Activated CD8-positive, alpha-beta memory T cell treated with anti-CD3 and anti-CD28 coated beads, Interleukin-2, amount 10 ng/mL, durations not matched to agents 7 days and 5 days (primary cell): ENCODE measurements around the gene TM4SF1. TPM values are rescaled to one million over a fixed set of nuclear protein-coding genes. Genes with fewer than 3 reads are reported as not detected.
"Not testable (repeated sequence)": the region's sequence is repeated elsewhere in the genome, so short reads cannot be mapped to it uniquely, and the experiment has no call there.

Source experiments
- ATAC-seq: fragments of 150-1000 bp; cut with Tn5 transposase; one replicate; pipeline ENCODE4 v1.10.0; 2021; ENCODE audit warnings: moderate library complexity
- CTCF ChIA-PET: fragments of 350-600 bp; sonication (Branson Sonifier 250); formaldehyde crosslinking; loops from one replicate; lab custom pipeline; 2021; ENCODE audit warnings: antibody characterized with exemption; lab: Charles Lee
- DNase-seq: peaks from one replicate; pipeline ENCODE4 v3.0.0-alpha.2; 2020
- H3K27ac Mint-ChIP-seq: one replicate; pipeline ENCODE4 v1.8.0; 2021; ENCODE audit warnings: mild to moderate bottlenecking, mixed read lengths
- H3K27me3 Mint-ChIP-seq: one replicate; pipeline ENCODE4 v1.8.0; 2021; ENCODE audit warnings: mixed read lengths
- H3K36me3 Mint-ChIP-seq: one replicate; pipeline ENCODE4 v1.8.0; 2021; ENCODE audit warnings: mild to moderate bottlenecking, mixed read lengths
- H3K4me1 Mint-ChIP-seq: one replicate; pipeline ENCODE4 v1.8.0; 2021; ENCODE audit warnings: mixed read lengths
- H3K4me3 Mint-ChIP-seq: one replicate; pipeline ENCODE4 v1.8.0; 2021; ENCODE audit warnings: mild to moderate bottlenecking, moderate library complexity, mixed read lengths
- H3K9me3 Mint-ChIP-seq: one replicate; pipeline ENCODE4 v1.8.0; 2022; ENCODE audit warnings: low read depth, mixed read lengths
- total RNA-seq, 2 experiments: library from RNA; stranded (reverse); gene quantifications; one replicate each; pipeline ENCODE4 v1.2.3, GENCODE V29; 2021

TM4SF1 gene
- total RNA-seq, 2 experiments from 2014 or later = not detected

DNA sequence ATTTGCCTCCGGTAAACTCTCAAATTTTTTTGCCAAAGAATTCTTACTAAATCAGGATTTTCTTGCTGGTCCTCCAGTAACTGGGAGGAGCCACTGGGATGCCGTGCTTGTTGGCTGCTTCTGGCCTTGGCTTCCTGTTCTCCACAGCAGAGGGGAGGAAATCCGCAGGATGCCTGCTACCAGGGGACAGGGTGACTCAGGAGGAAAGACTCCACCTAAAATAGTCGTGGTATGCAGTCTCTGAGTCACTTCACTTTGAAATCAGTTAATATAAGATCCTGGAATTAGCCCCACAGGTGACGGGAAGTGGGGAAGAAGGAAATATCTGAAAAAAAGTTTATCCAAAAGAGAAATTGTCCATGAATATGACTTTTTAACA, 37.5 kb downstream of the TM4SF1 start:
- no peak overlapping the region for H3K27ac Mint-ChIP-seq
- no peak for DNase-seq
- CTCF ChIA-PET = no interaction called here
- no peak overlapping the region for H3K4me3 Mint-ChIP-seq
- peaks cover 37% of the 10 kb centered on the region for H3K27me3 Mint-ChIP-seq
- ATAC-seq = no peak
- H3K4me1 Mint-ChIP-seq = peaks cover 7% of the 10 kb centered on the region
- peaks cover 2% of the 10 kb centered on the region for H3K9me3 Mint-ChIP-seq
- no peaks in the 10 kb centered on the region for H3K36me3 Mint-ChIP-seq

DNA sequence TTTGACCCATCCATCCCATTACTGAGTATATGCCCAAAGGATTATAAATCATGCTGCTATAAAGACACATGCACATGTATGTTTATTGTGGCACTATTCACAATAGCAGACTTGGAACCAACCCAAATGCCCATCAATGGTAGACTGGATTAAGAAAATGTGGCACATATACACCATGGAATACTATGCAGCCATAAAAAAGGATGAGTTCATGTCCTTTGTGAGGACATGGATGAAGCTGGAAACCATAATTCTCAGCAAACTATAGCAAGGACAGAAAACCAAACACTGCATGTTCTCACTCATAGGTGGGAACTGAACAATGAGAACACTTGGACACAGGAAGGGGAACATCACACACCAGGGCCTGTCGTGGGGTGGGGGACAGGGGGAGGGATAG, 40.0 kb downstream of the TM4SF1 start:
- not testable (repeated sequence) for H3K36me3 Mint-ChIP-seq, H3K27ac Mint-ChIP-seq, ATAC-seq, H3K4me1 Mint-ChIP-seq, DNase-seq, H3K9me3 Mint-ChIP-seq, H3K4me3 Mint-ChIP-seq
- CTCF ChIA-PET = interaction anchor here (0.9 kb wide), 1 partner anchor 10 kb away, joined by 3 read pairs; no protein-coding TSS in a partner anchor
- H3K27me3 Mint-ChIP-seq = peaks cover 30% of the 10 kb centered on the region

DNA sequence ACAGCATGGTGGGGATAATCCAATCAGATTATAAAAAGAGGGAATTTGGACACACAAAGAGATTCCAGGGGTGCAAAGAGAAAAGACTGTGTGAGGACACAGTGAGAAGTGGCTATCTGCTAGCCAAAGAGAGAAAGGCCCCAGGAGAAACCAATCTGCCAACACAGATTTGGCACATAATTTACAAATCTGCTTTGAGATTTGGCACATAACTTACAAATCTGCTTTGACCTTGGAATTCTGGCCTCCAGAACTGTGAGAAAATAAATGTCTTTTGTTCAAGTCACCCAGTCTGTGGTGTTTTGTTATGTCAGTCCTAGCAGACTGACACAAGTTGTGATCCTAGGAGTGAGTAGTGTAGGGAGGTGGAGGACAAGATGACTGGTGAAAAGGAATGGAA, 40.5 kb downstream of the TM4SF1 start:
- DNase-seq = no peak
- no peak overlapping the region for H3K27ac Mint-ChIP-seq
- peaks cover 2% of the 10 kb centered on the region for H3K9me3 Mint-ChIP-seq
- CTCF ChIA-PET = interaction anchor here (0.9 kb wide), 1 partner anchor 9 kb away, joined by 3 read pairs; no protein-coding TSS in a partner anchor
- ATAC-seq = no peak
- H3K4me1 Mint-ChIP-seq = peaks cover 7% of the 10 kb centered on the region
- H3K4me3 Mint-ChIP-seq = no peak overlapping the region
- no peaks in the 10 kb centered on the region for H3K36me3 Mint-ChIP-seq
- H3K27me3 Mint-ChIP-seq = peaks cover 30% of the 10 kb centered on the region

DNA sequence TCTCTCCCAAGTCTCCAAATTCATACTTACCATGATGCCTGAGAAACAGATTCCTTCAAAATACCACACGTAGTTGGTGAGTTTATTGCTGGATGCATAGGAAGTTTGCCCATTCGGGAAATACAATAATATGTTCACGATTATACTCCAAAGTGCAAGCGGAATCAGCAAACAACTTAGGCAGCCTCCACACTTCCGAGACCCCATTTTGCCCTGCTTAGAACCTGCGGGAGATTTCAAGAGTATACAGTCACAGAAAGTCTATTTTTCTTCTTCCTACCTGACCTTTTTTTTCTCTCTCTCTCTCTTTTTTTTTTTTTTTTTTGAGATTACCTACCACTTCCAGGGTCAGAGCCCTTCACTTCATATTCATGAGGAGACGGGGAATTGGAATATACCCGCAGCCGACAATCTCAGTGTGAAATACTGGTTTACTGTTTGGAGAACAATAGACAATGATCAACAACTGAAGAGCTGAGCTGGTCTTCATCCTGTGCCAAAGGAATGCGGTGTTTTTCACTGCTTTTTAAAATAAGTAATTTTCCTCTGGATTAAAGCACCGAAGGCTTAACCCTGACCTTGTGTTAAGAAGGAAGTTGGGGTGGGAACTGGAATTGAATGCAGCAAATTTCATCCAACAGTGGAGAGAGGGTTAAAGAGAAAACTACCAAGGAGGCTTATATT, 44.1 kb downstream of the TM4SF1 start, which contains the start of gene TM4SF18:
Gene TM4SF18, minus strand, starts transcription at position 461 of the 684 bp plus-strand sequence. Its CDS starts 254 bp downstream, at position 207.
- peaks cover 24% of the 10 kb centered on the region for H3K27me3 Mint-ChIP-seq
- no peak within 1 kb of the TSS for H3K27ac Mint-ChIP-seq
- ATAC-seq (no peak), DNase-seq (no peak)
- no peak within 1 kb of the TSS for H3K4me3 Mint-ChIP-seq
- peaks cover 2% of the 10 kb centered on the region for H3K9me3 Mint-ChIP-seq
- CTCF ChIA-PET = interaction anchor here (0.9 kb wide), 1 partner anchor 9 kb away, joined by 3 read pairs; no protein-coding TSS in a partner anchor
- no peaks in the 10 kb centered on the region for H3K4me1 Mint-ChIP-seq
- no peaks in the 10 kb centered on the region for H3K36me3 Mint-ChIP-seq

DNA sequence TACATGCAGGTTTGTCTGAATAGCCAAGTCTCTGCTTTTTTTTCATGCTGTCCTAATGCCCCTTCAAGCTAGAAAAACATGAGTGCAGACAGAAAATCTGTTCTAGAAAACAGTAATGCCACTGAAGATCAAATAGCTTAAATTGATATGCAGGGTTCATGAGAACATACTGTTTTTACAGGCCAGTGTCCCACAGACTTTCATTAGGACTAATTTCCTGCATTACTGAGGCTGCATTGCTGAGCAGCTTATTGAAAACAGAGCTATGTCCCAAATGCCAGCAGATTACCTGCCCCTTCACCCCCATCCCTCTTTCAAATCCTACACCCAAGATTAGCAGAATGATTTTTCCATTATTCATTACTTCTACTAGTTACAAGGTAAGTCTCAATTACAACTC, 44.7 kb downstream of the TM4SF1 start:
- Mint-ChIP-seq H3K4me1 (no peaks in the 10 kb centered on the region), H3K27me3 (peaks cover 24% of the 10 kb centered on the region), H3K9me3 (no peaks in the 10 kb centered on the region), H3K36me3 (no peaks in the 10 kb centered on the region), H3K27ac (no peak overlapping the region), H3K4me3 (no peak overlapping the region)
- CTCF ChIA-PET = no interaction called here
- ATAC-seq (no peak), DNase-seq (no peak)

DNA sequence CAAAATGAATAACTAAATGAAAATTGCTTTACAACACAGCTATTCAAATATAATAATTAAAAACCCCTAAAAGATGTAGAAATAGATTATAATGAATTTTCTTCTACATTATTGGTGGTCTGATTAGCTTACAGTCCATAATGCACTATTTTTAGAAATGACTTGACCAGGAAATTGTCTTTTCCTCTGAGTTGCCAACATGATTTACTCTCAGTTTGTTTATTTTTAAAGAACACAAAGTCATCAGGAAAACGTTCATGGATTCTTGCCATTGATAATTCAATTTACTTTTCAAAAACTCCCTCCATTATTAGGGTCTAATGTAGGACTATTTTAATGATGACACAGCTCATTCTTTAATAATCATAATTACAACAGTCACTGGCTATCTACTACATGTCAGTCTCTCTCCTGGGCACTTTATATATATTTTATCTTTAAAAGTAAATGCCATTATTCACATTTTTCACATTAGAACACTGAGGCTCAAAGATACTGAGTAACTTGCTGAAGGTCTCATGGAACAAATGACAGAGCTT, 45.2 kb downstream of the TM4SF1 start:
- no peaks in the 10 kb centered on the region for H3K36me3 Mint-ChIP-seq
- no peak for DNase-seq
- H3K4me1 Mint-ChIP-seq = no peaks in the 10 kb centered on the region
- H3K27me3 Mint-ChIP-seq = peaks cover 28% of the 10 kb centered on the region
- CTCF ChIA-PET = no interaction called here
- no peak overlapping the region for H3K27ac Mint-ChIP-seq
- no peak overlapping the region for H3K4me3 Mint-ChIP-seq
- H3K9me3 Mint-ChIP-seq = no peaks in the 10 kb centered on the region
- ATAC-seq = no peak

DNA sequence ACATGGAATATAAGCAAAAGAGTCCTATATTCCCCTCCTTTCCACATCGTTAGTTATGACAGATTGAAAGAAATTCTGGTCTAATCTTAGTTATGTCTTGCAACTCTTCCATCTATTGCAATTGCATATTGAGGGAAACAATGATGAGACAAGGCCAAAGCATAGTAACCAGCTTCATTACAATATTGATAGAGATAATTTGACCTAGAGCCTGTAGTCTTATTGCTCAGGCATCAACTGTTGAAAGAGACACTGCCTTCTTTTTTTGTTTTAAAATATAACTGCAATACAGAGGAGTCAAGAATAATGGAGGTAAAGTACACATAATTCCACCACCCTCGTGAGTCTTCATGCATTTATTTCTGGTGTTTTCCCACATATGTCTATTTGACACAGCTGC, 46.1 kb downstream of the TM4SF1 start:
- Mint-ChIP-seq H3K27me3 (peaks cover 30% of the 10 kb centered on the region), H3K27ac (no peak overlapping the region), H3K9me3 (no peaks in the 10 kb centered on the region), H3K36me3 (no peaks in the 10 kb centered on the region), H3K4me1 (no peaks in the 10 kb centered on the region), H3K4me3 (no peak overlapping the region)
- DNase-seq (no peak), ATAC-seq (no peak)
- CTCF ChIA-PET = no interaction called here

DNA sequence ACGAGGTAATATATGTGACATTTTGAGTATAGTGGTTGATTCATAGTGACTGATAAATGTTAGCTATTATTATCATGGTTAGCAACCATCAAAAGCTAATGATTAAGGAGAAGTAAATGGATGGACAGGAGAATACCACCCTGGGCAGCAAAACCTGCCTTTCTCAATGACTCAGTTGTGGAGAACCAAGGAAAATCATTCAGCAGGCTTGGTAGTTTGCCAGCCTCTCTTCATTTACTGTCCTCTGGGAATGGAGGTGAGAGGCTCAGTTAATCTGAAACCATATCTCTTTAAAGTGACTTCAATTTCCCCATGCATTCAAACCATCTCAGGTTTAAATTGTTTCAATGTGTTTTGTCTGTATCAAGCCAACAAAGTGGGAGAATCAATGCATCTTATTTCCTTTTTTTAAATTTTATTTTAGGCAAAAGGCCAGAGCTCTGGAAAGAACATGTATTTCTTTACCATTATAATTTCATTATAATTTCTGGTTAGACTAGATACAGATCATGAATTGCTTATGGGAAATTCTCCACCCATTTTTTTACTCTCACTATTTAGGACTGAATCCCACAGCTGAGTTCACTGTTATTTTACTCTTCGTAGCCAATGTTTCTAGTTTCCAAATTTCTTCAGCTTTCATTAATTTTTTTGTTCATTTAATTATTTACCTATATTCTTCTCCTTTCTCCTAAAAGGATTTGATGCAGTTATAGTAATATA, 46.7 kb downstream of the TM4SF1 start:
- no peak for DNase-seq
- no peaks in the 10 kb centered on the region for H3K36me3 Mint-ChIP-seq
- no peaks in the 10 kb centered on the region for H3K9me3 Mint-ChIP-seq
- H3K27ac Mint-ChIP-seq = no peak overlapping the region
- no peak for ATAC-seq
- H3K27me3 Mint-ChIP-seq = peaks cover 30% of the 10 kb centered on the region
- CTCF ChIA-PET = interaction anchor here (1.3 kb wide), 1 partner anchor 14 kb away, joined by 4 read pairs; no protein-coding TSS in a partner anchor
- no peaks in the 10 kb centered on the region for H3K4me1 Mint-ChIP-seq
- H3K4me3 Mint-ChIP-seq = no peak overlapping the region

DNA sequence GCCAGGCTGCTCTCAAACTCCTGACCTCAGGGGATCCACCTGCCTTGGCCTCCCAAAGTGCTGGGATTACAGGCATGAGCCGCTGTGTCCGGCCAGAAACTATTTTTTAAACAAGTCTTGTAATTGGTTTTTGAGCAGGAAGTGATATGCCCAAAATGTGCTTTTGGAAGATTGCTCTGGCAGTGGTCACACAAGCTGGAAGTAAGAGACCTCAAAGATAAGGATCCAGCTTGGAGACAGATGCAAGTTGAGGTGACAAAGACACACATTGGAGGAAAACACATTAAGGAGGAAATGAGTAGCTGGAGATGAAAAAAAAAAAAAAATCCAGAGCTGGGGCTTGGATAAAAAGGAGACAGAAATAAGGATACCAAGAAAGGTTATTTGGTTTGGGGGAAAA, 50.3 kb downstream of the TM4SF1 start:
- CTCF ChIA-PET = interaction anchor here (0.8 kb wide), 2 partner anchors 10 to 11 kb away, joined by 3 read pairs; no protein-coding TSS in a partner anchor
- no peaks in the 10 kb centered on the region for H3K9me3 Mint-ChIP-seq

DNA sequence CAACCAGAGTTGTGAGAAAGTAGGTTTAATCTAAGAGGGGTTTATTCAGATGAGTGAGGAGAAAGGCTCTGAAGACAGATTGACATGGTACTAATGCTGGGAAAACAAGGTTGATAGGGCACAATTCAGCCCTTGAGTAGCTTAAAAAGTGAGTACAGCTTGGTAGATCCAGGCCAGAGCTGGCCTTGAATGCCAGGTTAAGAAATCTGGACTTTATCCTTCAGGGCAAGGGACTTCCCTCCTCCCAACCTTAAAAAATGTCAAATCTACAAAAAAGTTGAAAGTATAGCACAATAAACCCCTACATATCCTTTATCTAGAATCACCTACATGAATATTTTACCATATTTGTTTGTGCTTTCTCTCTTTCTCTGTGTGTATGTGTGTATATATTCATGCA, 51.9 kb downstream of the TM4SF1 start:
- no peak for ATAC-seq
- H3K4me3 Mint-ChIP-seq = no peak overlapping the region
- H3K27ac Mint-ChIP-seq = no peak overlapping the region
- CTCF ChIA-PET = no interaction called here
- H3K9me3 Mint-ChIP-seq = no peaks in the 10 kb centered on the region
- no peaks in the 10 kb centered on the region for H3K36me3 Mint-ChIP-seq
- DNase-seq = no peak
- no peaks in the 10 kb centered on the region for H3K4me1 Mint-ChIP-seq
- peaks cover 17% of the 10 kb centered on the region for H3K27me3 Mint-ChIP-seq

More for the DNA sequence above, 50.3 kb downstream of the TM4SF1 start:
- no peak overlapping the region for H3K4me3 Mint-ChIP-seq
- H3K27me3 Mint-ChIP-seq = peaks cover 23% of the 10 kb centered on the region
- H3K27ac Mint-ChIP-seq = no peak overlapping the region
- no peak for DNase-seq
- H3K36me3 Mint-ChIP-seq = no peaks in the 10 kb centered on the region
- ATAC-seq = no peak
- H3K4me1 Mint-ChIP-seq = no peaks in the 10 kb centered on the region

DNA sequence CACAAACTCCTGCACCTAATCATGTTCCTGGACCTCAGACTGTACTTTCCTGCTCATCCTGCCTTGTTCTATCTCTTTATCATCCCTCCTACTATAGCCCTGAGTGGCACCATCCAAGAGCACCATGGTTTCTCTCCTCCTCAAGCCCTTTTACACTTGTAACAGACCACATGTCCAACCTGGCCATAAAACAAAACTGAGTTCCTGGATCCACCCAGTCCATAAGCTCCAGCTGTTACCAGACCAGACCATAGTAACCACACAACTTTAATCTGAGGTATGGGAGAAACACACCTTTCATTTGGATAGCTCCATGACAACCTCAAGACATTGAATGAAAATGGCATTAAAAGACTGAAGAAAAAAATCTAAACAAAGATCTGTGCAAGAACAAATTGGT, 53.1 kb downstream of the TM4SF1 start:
- ATAC-seq (no peak), DNase-seq (no peak)
- H3K9me3 Mint-ChIP-seq = no peaks in the 10 kb centered on the region
- CTCF ChIA-PET = no interaction called here
- no peaks in the 10 kb centered on the region for H3K4me1 Mint-ChIP-seq
- H3K27me3 Mint-ChIP-seq = peaks cover 11% of the 10 kb centered on the region
- H3K27ac Mint-ChIP-seq = no peak overlapping the region
- no peaks in the 10 kb centered on the region for H3K36me3 Mint-ChIP-seq
- no peak overlapping the region for H3K4me3 Mint-ChIP-seq

DNA sequence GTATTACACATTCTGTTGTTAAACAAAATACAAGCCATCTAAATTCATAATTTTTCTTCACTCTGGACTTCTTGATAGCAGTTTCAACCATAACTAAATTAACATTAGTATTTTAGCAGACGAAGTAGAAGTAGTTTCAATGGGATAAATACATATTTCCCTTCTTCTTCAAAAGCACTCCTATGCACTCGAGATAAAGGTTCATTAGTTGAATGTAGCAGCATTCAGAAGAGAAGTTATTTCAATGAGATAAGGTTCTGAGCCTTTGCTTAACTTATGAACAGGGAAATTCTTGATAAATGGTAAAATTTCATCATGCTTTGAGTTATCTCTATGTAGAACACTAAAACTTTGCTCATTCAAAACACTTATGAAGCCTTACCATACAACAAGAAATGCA, 55.8 kb downstream of the TM4SF1 start:
- Mint-ChIP-seq H3K27me3 (peaks cover 5% of the 10 kb centered on the region), H3K4me1 (no peaks in the 10 kb centered on the region), H3K36me3 (no peaks in the 10 kb centered on the region), H3K27ac (no peak overlapping the region), H3K9me3 (no peaks in the 10 kb centered on the region), H3K4me3 (no peak overlapping the region)
- DNase-seq = no peak
- CTCF ChIA-PET = no interaction called here
- ATAC-seq = no peak

DNA sequence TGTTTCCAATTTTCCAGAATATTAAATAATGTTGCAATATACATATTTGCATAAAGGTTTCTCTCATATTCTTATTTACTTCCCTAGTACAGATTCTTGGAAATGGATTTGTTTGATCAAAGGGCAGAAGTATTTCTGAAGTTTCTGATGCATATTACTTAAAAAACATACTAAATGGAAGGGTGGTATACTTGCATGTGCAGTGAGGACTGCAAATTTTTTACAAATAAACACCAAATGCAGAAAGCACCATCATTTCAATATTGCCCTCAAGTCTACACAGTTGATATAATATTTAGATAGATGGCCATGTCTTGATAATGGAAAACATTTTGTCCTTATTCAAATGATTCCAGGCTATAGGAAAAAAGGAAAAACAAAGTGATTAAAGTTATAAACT, 56.3 kb downstream of the TM4SF1 start:
- H3K36me3 Mint-ChIP-seq = no peaks in the 10 kb centered on the region
- DNase-seq = no peak

More for the DNA sequence above, 56.3 kb downstream of the TM4SF1 start:
- no peaks in the 10 kb centered on the region for H3K9me3 Mint-ChIP-seq
- H3K27me3 Mint-ChIP-seq = peaks cover 5% of the 10 kb centered on the region
- no peaks in the 10 kb centered on the region for H3K4me1 Mint-ChIP-seq
- no peak overlapping the region for H3K4me3 Mint-ChIP-seq
- no peak for ATAC-seq
- CTCF ChIA-PET = no interaction called here
- no peak overlapping the region for H3K27ac Mint-ChIP-seq
